ENCODE measurements around the gene TTC1.

Gene TTC1

DNA sequence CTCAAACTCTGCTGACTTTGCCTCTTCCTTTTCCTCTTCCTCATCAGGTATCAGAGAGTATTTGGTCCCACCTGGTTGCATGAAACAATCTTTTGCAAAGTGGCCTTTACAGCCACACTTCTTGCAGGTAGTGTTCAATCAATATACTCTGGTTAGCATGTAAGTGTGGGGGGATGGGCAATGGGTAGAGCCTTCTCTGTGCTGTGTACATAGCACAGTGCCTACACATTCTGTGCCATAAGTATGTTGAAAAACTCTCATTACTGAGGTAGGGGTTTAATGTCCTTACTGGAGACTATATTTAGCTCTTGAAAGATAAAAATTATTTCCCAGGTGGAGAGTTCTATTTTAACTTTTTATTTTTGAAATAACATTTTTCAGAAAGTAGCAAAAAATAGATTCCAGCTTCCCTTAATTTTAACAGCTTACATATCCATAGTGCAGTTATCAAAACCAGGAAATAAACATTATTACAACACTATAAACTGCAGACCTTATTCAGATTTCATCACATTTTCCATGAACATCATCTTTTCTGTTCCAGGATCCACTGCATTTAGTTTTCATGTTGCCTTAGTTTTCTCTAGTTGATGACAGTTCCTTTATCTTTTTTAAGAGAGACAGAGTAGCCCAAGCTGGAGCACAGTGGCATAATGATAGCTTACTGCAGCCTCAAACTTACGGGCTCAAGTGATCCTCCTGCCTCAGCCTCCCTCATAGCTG is 15.1 kb downstream of the TTC1 start:
- Histone ChIP-seq H3K27me3 (ENCODE audit: control insufficient read depth, insufficient read depth, low read length) (no peaks in the 10 kb centered on the region), H3K9me3 (ENCODE audit: control insufficient read depth, insufficient read depth, low read depth, low read length) (no peaks in the 10 kb centered on the region), H3K4me3 (ENCODE audit: low read depth, low read length) (no peak overlapping the region), H3K4me1 (ENCODE audit: control insufficient read depth, insufficient read depth, low read length) (no peaks in the 10 kb centered on the region), H3K36me3 (ENCODE audit: control insufficient read depth, insufficient read depth, low read length) (peaks cover 55% of the 10 kb centered on the region), H3K9ac (ENCODE audit: low read length) (no peak overlapping the region), H3K27ac (ENCODE audit: low read depth, low read length) (no peak overlapping the region)

DNA sequence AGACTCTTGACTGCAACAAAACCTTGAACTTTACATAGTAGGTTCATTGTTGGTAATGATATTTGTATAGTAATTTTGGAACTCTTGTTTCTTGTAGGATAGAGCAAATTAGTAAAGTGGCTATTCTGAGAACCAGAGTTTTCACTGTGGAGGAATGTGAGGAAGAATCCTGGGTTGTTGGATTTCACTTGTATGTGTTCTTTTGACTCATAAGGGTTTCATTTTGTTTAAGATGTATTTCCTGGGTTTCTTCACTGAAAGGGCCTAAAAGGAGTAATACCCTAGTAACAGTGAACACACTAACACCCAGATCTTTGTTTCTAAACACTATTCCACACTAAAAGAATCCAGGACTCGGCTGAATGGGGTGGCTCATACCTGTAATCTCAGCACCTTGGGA is 20.1 kb downstream of the TTC1 start:
- H3K4me3 ChIP-seq (ENCODE audit: low read depth, low read length): no peak overlapping the region
- H3K27ac ChIP-seq (ENCODE audit: low read depth, low read length): no peak overlapping the region
- H3K27me3 ChIP-seq (ENCODE audit: control insufficient read depth, insufficient read depth, low read length): no peaks in the 10 kb centered on the region
- H3K36me3 ChIP-seq (ENCODE audit: control insufficient read depth, insufficient read depth, low read length): peaks cover 54% of the 10 kb centered on the region
- no peaks in the 10 kb centered on the region for H3K4me1 ChIP-seq (ENCODE audit: control insufficient read depth, insufficient read depth, low read length)
- no peaks in the 10 kb centered on the region for H3K9me3 ChIP-seq (ENCODE audit: control insufficient read depth, insufficient read depth, low read depth, low read length)
- H3K9ac ChIP-seq (ENCODE audit: low read length): no peak overlapping the region

DNA sequence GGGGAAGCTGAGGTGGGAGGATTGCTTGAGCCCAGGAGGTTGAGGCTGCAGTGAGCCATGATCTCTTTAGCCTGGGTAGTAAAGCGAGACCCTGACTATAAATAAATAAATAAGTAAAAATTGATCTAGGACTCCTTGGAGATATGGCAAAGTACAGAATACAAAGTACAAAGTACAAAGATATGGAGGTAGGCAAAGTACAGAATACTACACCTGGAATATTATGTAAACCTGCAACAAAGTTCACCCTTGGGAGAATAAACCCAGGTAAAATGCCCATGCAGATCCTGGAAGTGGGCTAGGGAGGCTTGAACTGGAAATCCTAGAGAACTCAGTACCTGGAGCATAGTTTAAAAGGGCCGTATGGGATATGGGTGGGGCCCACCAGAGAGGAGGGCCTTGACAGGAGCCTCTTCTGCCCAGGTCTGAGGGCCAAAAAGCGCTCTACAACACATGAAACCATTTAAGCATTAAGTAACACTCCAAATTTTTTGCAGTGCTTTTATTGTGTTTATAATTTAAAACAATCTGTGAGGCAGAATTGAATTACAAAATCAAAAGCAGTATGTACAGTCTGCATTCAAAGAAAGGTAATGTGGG is 20.7 kb downstream of the TTC1 start:
- Histone ChIP-seq H3K4me1 (ENCODE audit: control insufficient read depth, insufficient read depth, low read length) (no peaks in the 10 kb centered on the region), H3K9ac (ENCODE audit: low read length) (no peak overlapping the region), H3K27me3 (ENCODE audit: control insufficient read depth, insufficient read depth, low read length) (no peaks in the 10 kb centered on the region), H3K4me3 (ENCODE audit: low read depth, low read length) (no peak overlapping the region), H3K27ac (ENCODE audit: low read depth, low read length) (no peak overlapping the region), H3K9me3 (ENCODE audit: control insufficient read depth, insufficient read depth, low read depth, low read length) (no peaks in the 10 kb centered on the region), H3K36me3 (ENCODE audit: control insufficient read depth, insufficient read depth, low read length) (peaks cover 52% of the 10 kb centered on the region)

DNA sequence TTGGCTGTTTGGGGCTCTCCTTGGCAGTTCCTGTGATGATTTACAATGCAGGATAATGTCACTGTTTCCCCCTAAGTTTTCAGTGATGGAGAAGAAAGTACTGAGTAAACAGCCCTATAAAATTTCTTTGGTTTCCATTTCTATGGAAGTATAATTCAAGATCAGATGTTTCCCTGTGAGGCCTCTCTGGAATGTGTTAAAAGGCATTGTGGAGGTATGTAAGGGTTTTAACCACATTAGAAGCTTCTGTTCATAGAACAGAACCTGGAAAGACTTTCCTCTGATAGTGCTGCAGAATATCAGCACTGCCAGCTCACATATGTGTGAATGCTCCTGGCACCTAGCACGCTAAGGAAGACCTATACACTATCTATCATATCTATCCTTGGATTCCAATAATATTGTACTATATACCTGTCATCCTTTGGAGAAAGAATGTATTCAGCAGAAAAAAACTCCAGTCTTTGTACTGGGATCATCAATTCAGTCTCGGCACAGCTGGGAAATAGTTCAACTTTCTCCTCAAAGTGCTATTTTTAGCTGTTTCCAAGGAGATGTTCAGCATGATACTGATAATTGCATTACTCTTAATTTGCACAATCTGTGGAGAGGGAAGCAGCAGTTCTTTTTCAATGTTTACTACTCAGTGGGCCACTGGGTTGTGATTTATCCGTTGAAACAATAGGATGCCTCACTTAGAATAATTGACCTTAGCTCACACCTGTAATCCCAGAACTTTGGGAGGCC is 21.9 kb downstream of the TTC1 start:
- no peaks in the 10 kb centered on the region for H3K27me3 ChIP-seq (ENCODE audit: control insufficient read depth, insufficient read depth, low read length)
- no peak overlapping the region for H3K27ac ChIP-seq (ENCODE audit: low read depth, low read length)
- no peak overlapping the region for H3K9ac ChIP-seq (ENCODE audit: low read length)
- H3K9me3 ChIP-seq (ENCODE audit: control insufficient read depth, insufficient read depth, low read depth, low read length): no peaks in the 10 kb centered on the region
- H3K4me1 ChIP-seq (ENCODE audit: control insufficient read depth, insufficient read depth, low read length): no peaks in the 10 kb centered on the region
- H3K36me3 ChIP-seq (ENCODE audit: control insufficient read depth, insufficient read depth, low read length): peaks cover 59% of the 10 kb centered on the region
- no peak overlapping the region for H3K4me3 ChIP-seq (ENCODE audit: low read depth, low read length)

DNA sequence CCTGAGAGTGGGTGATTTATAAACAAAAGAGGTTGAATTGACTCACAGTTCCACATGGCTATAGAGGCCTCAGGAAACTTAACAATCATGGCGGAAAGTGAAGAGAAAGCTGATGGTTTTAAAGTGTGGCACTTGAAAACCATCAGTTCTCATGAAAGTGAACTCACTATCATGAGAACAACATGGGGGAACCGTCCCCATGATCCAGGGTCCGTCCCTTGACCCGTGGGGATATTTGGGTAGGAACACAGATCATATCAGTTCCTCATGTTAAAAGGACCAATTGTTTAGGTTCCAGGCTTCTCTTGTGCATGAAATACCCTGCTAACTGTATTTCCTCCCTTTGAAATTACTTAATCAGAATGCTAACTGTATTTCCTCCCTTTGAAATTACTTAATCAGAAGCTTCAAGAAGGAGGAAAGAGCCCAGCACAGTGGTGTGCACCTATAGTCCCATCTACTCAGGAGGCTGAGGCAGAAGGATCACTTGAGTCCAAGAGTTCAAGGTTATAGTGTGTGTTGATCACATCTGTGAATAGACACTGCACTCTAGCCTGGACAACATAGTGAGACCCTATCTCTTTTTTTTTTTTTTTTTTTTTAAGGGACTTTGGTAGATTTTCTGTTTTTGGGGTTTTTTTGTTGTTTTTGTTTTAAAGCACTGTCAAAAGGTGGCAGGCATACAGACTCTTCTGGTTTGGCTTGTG is 24.8 kb downstream of the TTC1 start:
- no peak overlapping the region for H3K4me3 ChIP-seq (ENCODE audit: low read depth, low read length)
- no peaks in the 10 kb centered on the region for H3K4me1 ChIP-seq (ENCODE audit: control insufficient read depth, insufficient read depth, low read length)
- no peak overlapping the region for H3K9ac ChIP-seq (ENCODE audit: low read length)
- peaks cover 65% of the 10 kb centered on the region for H3K36me3 ChIP-seq (ENCODE audit: control insufficient read depth, insufficient read depth, low read length)
- H3K27ac ChIP-seq (ENCODE audit: low read depth, low read length): no peak overlapping the region
- H3K9me3 ChIP-seq (ENCODE audit: control insufficient read depth, insufficient read depth, low read depth, low read length): no peaks in the 10 kb centered on the region
- no peaks in the 10 kb centered on the region for H3K27me3 ChIP-seq (ENCODE audit: control insufficient read depth, insufficient read depth, low read length)

DNA sequence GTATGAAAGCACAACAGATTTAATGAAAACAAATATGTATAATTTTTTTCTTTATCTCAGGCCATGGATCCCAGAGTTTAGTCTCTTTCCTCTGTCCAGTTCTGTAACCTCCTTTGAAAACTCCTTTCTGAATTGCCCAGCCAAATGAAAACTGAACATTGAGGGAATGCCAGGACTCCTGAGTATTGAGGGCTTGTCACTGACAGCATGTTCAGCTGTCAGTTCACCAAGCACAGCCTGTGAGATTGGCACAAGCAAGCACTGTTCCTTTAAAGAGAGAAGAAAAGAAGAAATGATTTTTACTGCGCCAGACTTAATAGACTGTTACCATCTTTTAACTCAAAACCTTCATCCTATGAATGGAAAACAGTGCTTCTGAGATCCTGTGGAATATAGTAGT is 27.3 kb downstream of the TTC1 start:
- H3K9me3 ChIP-seq (ENCODE audit: control insufficient read depth, insufficient read depth, low read depth, low read length): no peaks in the 10 kb centered on the region
- no peaks in the 10 kb centered on the region for H3K4me1 ChIP-seq (ENCODE audit: control insufficient read depth, insufficient read depth, low read length)
- H3K27ac ChIP-seq (ENCODE audit: low read depth, low read length): no peak overlapping the region
- no peak overlapping the region for H3K4me3 ChIP-seq (ENCODE audit: low read depth, low read length)
- H3K9ac ChIP-seq (ENCODE audit: low read length): no peak overlapping the region
- H3K27me3 ChIP-seq (ENCODE audit: control insufficient read depth, insufficient read depth, low read length): no peaks in the 10 kb centered on the region
- H3K36me3 ChIP-seq (ENCODE audit: control insufficient read depth, insufficient read depth, low read length): peaks cover 64% of the 10 kb centered on the region

DNA sequence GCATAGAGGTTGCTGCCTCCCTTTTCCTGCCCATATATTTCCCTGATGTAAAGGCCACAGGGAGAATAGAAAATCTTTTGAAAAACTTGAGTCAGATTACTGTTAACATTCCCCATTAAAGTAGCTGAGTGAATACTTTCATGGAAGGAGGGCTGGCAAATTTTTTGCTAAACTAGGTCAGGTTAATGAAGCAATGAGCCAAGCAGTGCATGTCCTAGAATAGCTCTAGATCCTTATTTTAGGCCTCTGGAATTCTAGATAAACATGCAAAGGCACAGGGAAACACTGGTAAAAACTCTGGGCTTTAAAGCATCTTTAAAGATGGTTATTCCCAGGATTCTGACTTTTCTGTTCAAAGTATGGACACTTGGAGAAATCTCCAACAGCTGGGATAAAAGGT is 27.9 kb downstream of the TTC1 start:
- Histone ChIP-seq H3K4me1 (ENCODE audit: control insufficient read depth, insufficient read depth, low read length) (no peaks in the 10 kb centered on the region), H3K9ac (ENCODE audit: low read length) (no peak overlapping the region), H3K27ac (ENCODE audit: low read depth, low read length) (no peak overlapping the region), H3K9me3 (ENCODE audit: control insufficient read depth, insufficient read depth, low read depth, low read length) (no peaks in the 10 kb centered on the region), H3K36me3 (ENCODE audit: control insufficient read depth, insufficient read depth, low read length) (peaks cover 66% of the 10 kb centered on the region), H3K27me3 (ENCODE audit: control insufficient read depth, insufficient read depth, low read length) (no peaks in the 10 kb centered on the region), H3K4me3 (ENCODE audit: low read depth, low read length) (no peak overlapping the region)

DNA sequence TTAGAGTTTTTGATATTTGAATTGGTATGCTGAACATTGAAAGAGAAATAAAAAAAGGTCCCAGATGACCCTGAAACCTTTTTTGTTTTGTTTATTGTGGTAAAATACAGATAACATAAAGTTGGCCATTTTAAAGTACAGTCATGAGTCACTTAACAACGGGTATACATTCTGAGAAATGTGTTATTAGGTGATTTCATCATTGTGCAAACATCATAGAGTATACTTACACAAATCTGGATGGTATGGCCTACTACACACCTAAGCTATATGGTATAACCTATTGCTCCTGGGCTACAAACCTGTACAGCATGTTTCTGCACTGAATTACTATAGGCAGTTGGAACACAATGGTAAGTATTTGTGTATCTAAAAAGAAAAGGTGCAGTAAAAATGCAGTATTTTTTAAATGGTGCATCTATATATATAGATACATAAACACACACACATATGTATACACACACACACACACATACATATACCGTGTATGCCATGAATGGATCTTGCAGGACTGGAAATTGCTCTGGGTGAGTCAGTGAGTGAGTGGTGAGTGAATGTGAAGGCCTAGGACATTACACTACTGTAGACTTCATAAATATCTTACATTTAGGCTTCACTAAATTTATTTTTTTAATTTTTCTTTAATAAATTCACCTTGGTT is 31.0 kb downstream of the TTC1 start:
- H3K9ac ChIP-seq (ENCODE audit: low read length): no peak overlapping the region
- peaks cover 57% of the 10 kb centered on the region for H3K36me3 ChIP-seq (ENCODE audit: control insufficient read depth, insufficient read depth, low read length)
- no peaks in the 10 kb centered on the region for H3K9me3 ChIP-seq (ENCODE audit: control insufficient read depth, insufficient read depth, low read depth, low read length)
- H3K4me3 ChIP-seq (ENCODE audit: low read depth, low read length): no peak overlapping the region
- no peak overlapping the region for H3K27ac ChIP-seq (ENCODE audit: low read depth, low read length)
- H3K27me3 ChIP-seq (ENCODE audit: control insufficient read depth, insufficient read depth, low read length): no peaks in the 10 kb centered on the region
- peaks cover 27% of the 10 kb centered on the region for H3K4me1 ChIP-seq (ENCODE audit: control insufficient read depth, insufficient read depth, low read length)

DNA sequence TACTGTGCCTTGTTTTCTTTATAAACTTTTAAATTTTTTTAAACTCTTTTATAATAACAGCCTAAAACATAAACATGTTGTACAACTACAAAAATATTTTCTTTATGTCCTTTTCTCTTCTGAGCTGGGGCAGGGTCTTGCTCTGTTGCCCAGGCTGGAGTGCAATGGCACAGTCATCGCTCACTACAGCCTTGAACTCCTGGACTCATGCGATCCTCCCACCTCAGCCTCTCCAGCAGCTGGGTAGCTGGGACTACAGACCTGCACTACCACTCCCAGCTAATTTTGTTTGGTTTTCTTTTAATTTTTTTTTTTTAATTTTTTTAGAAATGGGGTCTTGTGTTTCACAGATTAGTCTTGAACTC is 31.5 kb downstream of the TTC1 start:
- Histone ChIP-seq H3K27ac (ENCODE audit: low read depth, low read length) (no peak overlapping the region), H3K9ac (ENCODE audit: low read length) (no peak overlapping the region), H3K4me1 (ENCODE audit: control insufficient read depth, insufficient read depth, low read length) (peaks cover 32% of the 10 kb centered on the region), H3K4me3 (ENCODE audit: low read depth, low read length) (no peak overlapping the region), H3K9me3 (ENCODE audit: control insufficient read depth, insufficient read depth, low read depth, low read length) (no peaks in the 10 kb centered on the region), H3K27me3 (ENCODE audit: control insufficient read depth, insufficient read depth, low read length) (no peaks in the 10 kb centered on the region), H3K36me3 (ENCODE audit: control insufficient read depth, insufficient read depth, low read length) (peaks cover 52% of the 10 kb centered on the region)

DNA sequence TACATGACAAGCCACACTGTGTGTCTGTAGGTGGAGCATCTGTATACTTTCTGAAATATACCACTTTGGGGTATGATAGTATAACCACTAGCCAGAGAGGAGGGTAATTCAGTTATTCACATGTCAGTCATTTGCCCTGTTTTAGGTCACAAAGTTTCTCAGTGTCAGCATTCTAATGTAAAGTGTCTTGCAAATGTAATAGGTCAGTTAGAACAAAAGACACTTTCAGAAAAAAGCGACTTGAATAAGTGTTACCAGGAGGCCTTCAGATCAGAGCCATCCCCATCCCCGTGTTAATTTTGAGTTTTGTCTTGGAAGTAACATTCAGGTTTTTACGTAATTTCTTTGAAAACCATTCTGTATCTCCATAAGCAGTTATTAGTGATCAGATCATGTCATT is 33.7 kb downstream of the TTC1 start:
- Histone ChIP-seq H3K27ac (ENCODE audit: low read depth, low read length) (no peak overlapping the region), H3K9ac (ENCODE audit: low read length) (no peak overlapping the region), H3K4me1 (ENCODE audit: control insufficient read depth, insufficient read depth, low read length) (peaks cover 40% of the 10 kb centered on the region), H3K36me3 (ENCODE audit: control insufficient read depth, insufficient read depth, low read length) (peaks cover 38% of the 10 kb centered on the region), H3K9me3 (ENCODE audit: control insufficient read depth, insufficient read depth, low read depth, low read length) (no peaks in the 10 kb centered on the region), H3K27me3 (ENCODE audit: control insufficient read depth, insufficient read depth, low read length) (no peaks in the 10 kb centered on the region), H3K4me3 (ENCODE audit: low read depth, low read length) (peak overlapping the region; percentile 12; the same call in 1 of the 2 replicates)
